ENCODE measurements around the gene PTPRD. TPM values are rescaled to one million over a fixed set of nuclear protein-coding genes. Genes with fewer than 3 reads are reported as not detected.

Gene PTPRD
- total RNA-seq, 1 experiment from 2014 or later, result 32.5 TPM

DNA sequence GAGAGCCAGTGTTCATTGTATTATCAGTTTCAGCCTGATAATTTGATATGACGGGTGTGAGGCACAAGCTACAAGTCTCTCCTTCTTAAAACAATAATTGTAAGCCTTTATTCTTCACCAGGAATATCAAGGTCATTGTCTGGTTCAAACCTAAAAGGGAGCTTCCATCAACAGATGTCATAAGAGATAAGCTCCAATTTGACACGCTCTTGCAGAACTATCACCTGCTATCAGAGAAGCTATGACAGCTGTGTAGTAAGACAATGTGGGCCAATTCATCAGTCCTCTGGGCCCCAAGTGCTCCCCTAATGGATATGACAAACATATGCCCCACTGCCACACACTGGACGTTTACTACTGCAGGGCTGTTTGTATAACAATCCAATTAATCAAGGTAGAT is 1803.1 kb downstream of the PTPRD start:
- Mint-ChIP-seq H3K4me1 (peaks cover 4 to 9% of the 10 kb centered on the region in 2 experiments), H3K27me3 (ENCODE audit: low read depth) (no peaks in the 10 kb centered on the region), H3K9me3 (no peaks in the 10 kb centered on the region), H3K27ac (no peak overlapping the region), H3K36me3 (ENCODE audit: insufficient read depth in 1 of 3, low read depth in 3 of 3) (no peaks in the 10 kb centered on the region), H3K4me3 (no peak overlapping the region)
- Histone ChIP-seq H4K8ac (replicated peaks; ENCODE audit: insufficient read length, low read depth, low read length) (no peak overlapping the region), H2AK5ac (ENCODE audit: insufficient read length, low read length) (no peak overlapping the region), H3K4ac (ENCODE audit: low read depth, low read length) (no peak overlapping the region), H2BK20ac (ENCODE audit: low read depth, low read length, poor library complexity, severe bottlenecking) (no peak overlapping the region), H3K9ac (ENCODE audit: extremely low read depth, insufficient read length, low read length) (no peak overlapping the region), H2AFZ (ENCODE audit: low read length) (no peak overlapping the region), H3K23me2 (ENCODE audit: insufficient read length, low read depth, low read length, poor library complexity, severe bottlenecking) (no peaks in the 10 kb centered on the region), H3K18ac (ENCODE audit: insufficient read length, low read depth, low read length) (no peak overlapping the region), H3K27me3 (ENCODE audit: insufficient read depth, low read length) (no peaks in the 10 kb centered on the region), H2BK5ac (ENCODE audit: insufficient read length, low read length) (no peak overlapping the region), H2BK15ac (ENCODE audit: low read depth, low read length) (no peak overlapping the region), H2BK12ac (ENCODE audit: insufficient read length, low read depth, low read length) (no peak overlapping the region), H4K5ac (ENCODE audit: insufficient read length, low read depth, low read length) (no peak overlapping the region), H3K56ac (ENCODE audit: insufficient read length, low read depth, low read length) (no peak overlapping the region), H4K20me1 (ENCODE audit: control insufficient read depth, insufficient read depth, insufficient read length) (no peaks in the 10 kb centered on the region), H3K79me2 (ENCODE audit: insufficient read depth, low read length) (no peaks in the 10 kb centered on the region), H3K9me3 (ENCODE audit: control insufficient read depth, low read depth, low read length) (no peaks in the 10 kb centered on the region), H3T11ph (ENCODE audit: low read length) (no peak overlapping the region), H3K4me1 (ENCODE audit: insufficient read depth, low read length) (no peaks in the 10 kb centered on the region; the same call in 1 of the 2 replicates), H3K27ac (ENCODE audit: insufficient read length, low read depth, low read length) (no peak overlapping the region), H3K23ac (ENCODE audit: insufficient read length, low read depth, low read length) (no peak overlapping the region), H4K91ac (ENCODE audit: insufficient read length, low read depth, low read length) (no peak overlapping the region), H3K14ac (ENCODE audit: insufficient read depth, low read length) (no peak overlapping the region), H3K79me1 (ENCODE audit: insufficient read depth, low read depth, low read length, poor library complexity, severe bottlenecking) (no peaks in the 10 kb centered on the region), H3K4me2 (ENCODE audit: insufficient read depth, insufficient read length, low read length) (no peak overlapping the region), H2BK120ac (ENCODE audit: low read depth, low read length, poor library complexity, severe bottlenecking) (no peak overlapping the region)
- DNase-seq, result no peak
- WGBS (ENCODE audit: extremely low coverage, insufficient read length, low lambda C conversion rate), result no CpG with 5 or more reads among the region's 3 CpGs
- TF ChIP-seq, protein P1, sequence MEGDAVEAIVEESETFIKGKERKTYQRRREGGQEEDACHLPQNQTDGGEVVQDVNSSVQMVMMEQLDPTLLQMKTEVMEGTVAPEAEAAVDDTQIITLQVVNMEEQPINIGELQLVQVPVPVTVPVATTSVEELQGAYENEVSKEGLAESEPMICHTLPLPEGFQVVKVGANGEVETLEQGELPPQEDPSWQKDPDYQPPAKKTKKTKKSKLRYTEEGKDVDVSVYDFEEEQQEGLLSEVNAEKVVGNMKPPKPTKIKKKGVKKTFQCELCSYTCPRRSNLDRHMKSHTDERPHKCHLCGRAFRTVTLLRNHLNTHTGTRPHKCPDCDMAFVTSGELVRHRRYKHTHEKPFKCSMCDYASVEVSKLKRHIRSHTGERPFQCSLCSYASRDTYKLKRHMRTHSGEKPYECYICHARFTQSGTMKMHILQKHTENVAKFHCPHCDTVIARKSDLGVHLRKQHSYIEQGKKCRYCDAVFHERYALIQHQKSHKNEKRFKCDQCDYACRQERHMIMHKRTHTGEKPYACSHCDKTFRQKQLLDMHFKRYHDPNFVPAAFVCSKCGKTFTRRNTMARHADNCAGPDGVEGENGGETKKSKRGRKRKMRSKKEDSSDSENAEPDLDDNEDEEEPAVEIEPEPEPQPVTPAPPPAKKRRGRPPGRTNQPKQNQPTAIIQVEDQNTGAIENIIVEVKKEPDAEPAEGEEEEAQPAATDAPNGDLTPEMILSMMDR (conservative IDR thresholded peaks at IDR 0.05), result no peak

Data from H9 (cell line).